Measurements from ENCODE around the gene PTPN4.

- TF ChIP-seq CTCF (conservative IDR thresholded peaks at IDR 0.05; ENCODE audit: low read length) (no peak), EZH2phosphoT487 (IDR thresholded peaks at IDR 0.05; ENCODE audit: borderline replicate concordance, low read depth, low read length) (no peak)
These were observed 54.5 kb downstream of the PTPN4 start for GRCh38 chr2:119814216-119814615.

Measured in OCI-LY7 (cell line).